Upper lobe of left lung (tissue), 4 donors: ENCODE data around the gene RPS6KA2.

Experiments
- CTCF ChIP-seq, 6 experiments: fragments of 450-650 bp in 4 of 6; fragments of 200-600 bp in 2 of 6; sonication (generic) in 2 of 6; IDR thresholded peaks; one replicate each; pipeline ENCODE4 v1.5.1; 2016 to 2019; ENCODE audit warnings: antibody characterized with exemption in 6 of 6
- EP300 ChIP-seq, 4 donors: sonication (generic); formaldehyde crosslinking; IDR thresholded peaks; one replicate each; pipeline ENCODE4 v1.5.1; 2017; ENCODE audit warnings: antibody characterized with exemption in 4 of 4, control low read depth in 2 of 4
- POLR2AphosphoS5 ChIP-seq, 2 donors: sonication (generic); formaldehyde crosslinking; IDR thresholded peaks; one replicate each; pipeline ENCODE4 v1.5.1; 2017; ENCODE audit warnings: antibody characterized with exemption in 2 of 2

GRCh38 chr6:166473886-166474571 lies 153.0 kb downstream of the RPS6KA2 start:
- TF ChIP-seq CTCF (IDR thresholded peaks at IDR 0.05): no peak
- no peak for TF ChIP-seq POLR2AphosphoS5 (IDR thresholded peaks at IDR 0.05)
- TF ChIP-seq EP300 (IDR thresholded peaks at IDR 0.05): no peak
